HEK293T (cell line): ENCODE results near the gene C17orf50.

Experiments
- ARNT ChIP-seq: fragments of 450-650 bp; IDR thresholded peaks from 2 replicates; pipeline ENCODE4 v1.6.1; 2017; ENCODE audit warnings: mild to moderate bottlenecking
- BHLHE40 ChIP-seq: fragments of 450-650 bp; IDR thresholded peaks from 2 replicates; pipeline ENCODE4 v1.6.1; 2016; ENCODE audit warnings: mild to moderate bottlenecking, moderate library complexity, borderline replicate concordance
- ELF4 ChIP-seq: fragments of 450-650 bp; IDR thresholded peaks from 2 replicates; pipeline ENCODE4 v1.6.1; 2017; ENCODE audit warnings: antibody characterized with exemption
- FOXA1 ChIP-seq: fragments of 450-650 bp; IDR thresholded peaks from 2 replicates; pipeline ENCODE4 v1.6.1; 2016; ENCODE audit warnings: mild to moderate bottlenecking
- FOXK2 ChIP-seq: fragments of 450-650 bp; IDR thresholded peaks from 2 replicates; pipeline ENCODE4 v1.6.1; 2016; ENCODE audit warnings: mild to moderate bottlenecking
- FOXM1 ChIP-seq: fragments of 450-650 bp; IDR thresholded peaks from 2 replicates; pipeline ENCODE4 v1.6.1; 2017; ENCODE audit warnings: mild to moderate bottlenecking, borderline replicate concordance
- LEF1 ChIP-seq: fragments of 450-650 bp; IDR thresholded peaks from 2 replicates; pipeline ENCODE4 v1.6.1; 2017; ENCODE audit warnings: mild to moderate bottlenecking, borderline replicate concordance
- NFRKB ChIP-seq: fragments of 450-650 bp; IDR thresholded peaks from 2 replicates; pipeline ENCODE4 v1.6.1; 2016; ENCODE audit warnings: mild to moderate bottlenecking, moderate library complexity
- SP1 ChIP-seq: fragments of 450-650 bp; IDR thresholded peaks from 2 replicates; pipeline ENCODE4 v1.6.1; 2017
- ZNF384 ChIP-seq: fragments of 450-650 bp; IDR thresholded peaks from 2 replicates; pipeline ENCODE4 v1.6.1; 2016
- TF ChIP-seq, protein P1 (sequence below): fragments of 450-650 bp; IDR thresholded peaks from 2 replicates; pipeline ENCODE4 v1.6.1; 2016

DNA sequence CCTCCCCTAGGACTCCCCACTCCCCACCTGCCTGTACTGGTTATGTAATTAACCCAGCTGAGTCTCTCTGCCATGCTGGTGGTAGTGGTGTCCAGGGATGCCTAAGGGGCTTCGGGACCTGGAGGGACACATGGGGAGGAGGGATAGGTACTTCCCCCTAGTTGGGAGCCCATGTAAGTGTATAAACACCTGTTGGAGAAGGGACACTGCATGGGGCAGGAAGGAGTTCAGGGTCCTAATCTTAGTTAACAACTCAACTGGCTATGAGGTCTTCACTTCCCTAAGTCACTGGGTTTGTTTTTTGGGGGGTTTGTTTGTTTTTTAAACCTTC lies 27.9 kb upstream of the C17orf50 start:
- TF ChIP-seq FOXA1 (no peak), FOXK2 (no peak), BHLHE40 (no peak), ELF4 (no peak), NFRKB (no peak), ARNT (no peak), FOXM1 (no peak), SP1 (no peak), LEF1 (no peak), ZNF384 (no peak)
- TF ChIP-seq, protein P1, sequence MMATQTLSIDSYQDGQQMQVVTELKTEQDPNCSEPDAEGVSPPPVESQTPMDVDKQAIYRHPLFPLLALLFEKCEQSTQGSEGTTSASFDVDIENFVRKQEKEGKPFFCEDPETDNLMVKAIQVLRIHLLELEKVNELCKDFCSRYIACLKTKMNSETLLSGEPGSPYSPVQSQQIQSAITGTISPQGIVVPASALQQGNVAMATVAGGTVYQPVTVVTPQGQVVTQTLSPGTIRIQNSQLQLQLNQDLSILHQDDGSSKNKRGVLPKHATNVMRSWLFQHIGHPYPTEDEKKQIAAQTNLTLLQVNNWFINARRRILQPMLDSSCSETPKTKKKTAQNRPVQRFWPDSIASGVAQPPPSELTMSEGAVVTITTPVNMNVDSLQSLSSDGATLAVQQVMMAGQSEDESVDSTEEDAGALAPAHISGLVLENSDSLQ, result no peak
